Skin epidermis (tissue), 12 donors: ENCODE measurements around the gene CHAF1A.

Experiments
- H3K27ac ChIP-seq, 21 experiments: fragments of 200-600 bp; sonication (generic) in 11 of 21; one replicate each; pipeline ENCODE4 v1.5.0; 2020; ENCODE audit warnings: mild to moderate bottlenecking in 3 of 21, inconsistent platforms in 2 of 21, moderate library complexity in 2 of 21
- H3K4me3 ChIP-seq, 7 experiments: fragments of 200-600 bp; sonication (generic) in 2 of 7; one replicate each; pipeline ENCODE4 v1.5.0; 2020; ENCODE audit warnings: inconsistent platforms in 2 of 7, mild to moderate bottlenecking in 2 of 7, moderate library complexity in 1 of 7

Gene CHAF1A

GRCh38 chr19:4429256-4429655 lies 26.8 kb downstream of the CHAF1A start:
- H3K27ac ChIP-seq: no peak overlapping the region
- H3K4me3 ChIP-seq: no peak overlapping the region

GRCh38 chr19:4429771-4430171 lies 27.3 kb downstream of the CHAF1A start:
- Histone ChIP-seq H3K27ac (no peak overlapping the region), H3K4me3 (no peak overlapping the region)

- no peak overlapping the region for H3K4me3 ChIP-seq
Observed at GRCh38 chr19:4430760-4431159, 28.3 kb downstream of the CHAF1A start.

GRCh38 chr19:4431296-4431695 lies 28.9 kb downstream of the CHAF1A start:
- H3K27ac ChIP-seq: peak overlapping the region in 8 of 21 experiments; percentile 1 to 58 (median 35)
- H3K4me3 ChIP-seq: no peak overlapping the region

More at GRCh38 chr19:4430760-4431159, 28.3 kb downstream of the CHAF1A start:
- peak overlapping the region in 3 of 21 experiments; percentile 1 to 51 (median 33) for H3K27ac ChIP-seq

GRCh38 chr19:4431808-4432674 lies 29.6 kb downstream of the CHAF1A start:
- no peak overlapping the region for H3K4me3 ChIP-seq
- peak overlapping the region in 7 of 21 experiments; percentile 7 to 58 (median 32) for H3K27ac ChIP-seq

DNA sequence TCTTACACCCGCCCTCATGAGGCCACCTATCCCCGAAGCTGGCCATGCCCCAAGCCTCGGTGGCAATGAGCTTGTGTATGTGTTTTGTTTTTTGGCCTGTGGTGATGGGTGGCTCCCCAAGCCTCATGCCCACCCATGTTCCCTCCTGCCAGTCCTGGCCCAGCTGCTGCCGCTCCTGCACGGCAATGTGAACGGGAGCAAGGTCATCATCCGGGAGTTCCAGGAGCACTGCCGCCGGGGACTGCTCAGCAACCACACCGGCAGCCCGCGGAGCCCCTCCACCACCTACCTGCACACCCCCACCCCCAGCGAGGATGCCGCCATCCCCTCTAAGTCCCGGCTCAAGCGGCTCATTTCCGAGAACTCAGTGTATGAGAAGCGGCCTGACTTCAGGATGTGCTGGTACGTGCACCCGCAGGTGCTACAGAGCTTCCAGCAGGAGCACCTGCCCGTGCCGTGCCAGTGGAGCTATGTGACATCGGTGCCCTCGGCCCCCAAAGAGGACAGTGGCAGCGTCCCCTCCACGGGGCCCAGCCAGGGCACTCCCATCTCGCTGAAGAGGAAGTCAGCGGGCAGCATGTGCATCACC lies 30.6 kb downstream of the CHAF1A start:
- H3K4me3 ChIP-seq: no peak overlapping the region
- no peak overlapping the region for H3K27ac ChIP-seq

DNA sequence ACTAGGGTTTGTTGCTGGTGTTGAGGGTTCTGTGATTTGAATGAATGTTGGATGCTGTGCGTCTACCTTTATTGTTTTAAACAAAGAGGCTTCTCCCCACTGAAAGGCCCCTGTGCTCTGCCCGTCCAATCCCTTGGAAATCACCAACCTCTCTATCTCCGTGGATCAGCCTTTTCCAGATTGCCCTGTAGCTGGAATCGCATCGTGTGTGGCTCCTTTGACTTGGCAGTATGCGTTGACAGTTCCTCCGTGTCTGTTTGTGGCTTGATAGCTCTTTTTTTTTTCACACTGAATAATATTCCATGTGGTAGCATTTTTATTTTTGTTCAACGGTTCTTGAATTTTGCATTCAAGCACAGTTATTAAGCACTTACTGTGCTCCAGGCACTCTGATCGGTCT lies 32.0 kb downstream of the CHAF1A start:
- H3K27ac ChIP-seq: no peak overlapping the region
- H3K4me3 ChIP-seq: no peak overlapping the region

GRCh38 chr19:4436231-4436630 lies 33.8 kb downstream of the CHAF1A start:
- Histone ChIP-seq H3K27ac (no peak overlapping the region), H3K4me3 (no peak overlapping the region)

DNA sequence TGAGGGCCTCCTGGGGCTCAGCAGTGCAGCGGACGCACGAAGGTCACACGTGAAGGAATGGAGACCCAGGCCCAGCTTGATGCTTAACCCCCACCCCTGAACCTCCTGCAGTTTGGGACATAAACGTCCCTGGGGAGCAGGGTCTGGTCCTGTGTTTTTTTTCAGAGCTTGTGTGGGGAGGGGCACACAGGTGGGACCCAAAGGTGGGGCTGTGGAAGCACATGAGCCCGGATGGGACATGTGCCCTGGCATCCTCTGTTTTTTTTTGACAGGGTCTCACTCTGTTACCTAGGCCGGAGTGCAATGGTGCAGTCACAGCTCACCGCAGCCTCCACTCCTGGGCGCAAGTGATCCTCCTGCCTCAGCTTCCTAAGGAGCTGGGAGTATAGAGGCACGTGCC lies 34.7 kb downstream of the CHAF1A start:
- Histone ChIP-seq H3K4me3 (no peak overlapping the region), H3K27ac (no peak overlapping the region)

GRCh38 chr19:4439243-4439642 lies 36.8 kb downstream of the CHAF1A start:
- H3K4me3 ChIP-seq: no peak overlapping the region
- no peak overlapping the region for H3K27ac ChIP-seq

GRCh38 chr19:4441994-4442818 lies 39.8 kb downstream of the CHAF1A start:
- H3K4me3 ChIP-seq: no peak overlapping the region
- H3K27ac ChIP-seq: peak overlapping the region in 1 of 21 experiments; percentile 34

- no peak overlapping the region for H3K4me3 ChIP-seq
- H3K27ac ChIP-seq: peak overlapping the region in 1 of 21 experiments; percentile 34
Observed at GRCh38 chr19:4442819-4443146, 40.3 kb downstream of the CHAF1A start.

DNA sequence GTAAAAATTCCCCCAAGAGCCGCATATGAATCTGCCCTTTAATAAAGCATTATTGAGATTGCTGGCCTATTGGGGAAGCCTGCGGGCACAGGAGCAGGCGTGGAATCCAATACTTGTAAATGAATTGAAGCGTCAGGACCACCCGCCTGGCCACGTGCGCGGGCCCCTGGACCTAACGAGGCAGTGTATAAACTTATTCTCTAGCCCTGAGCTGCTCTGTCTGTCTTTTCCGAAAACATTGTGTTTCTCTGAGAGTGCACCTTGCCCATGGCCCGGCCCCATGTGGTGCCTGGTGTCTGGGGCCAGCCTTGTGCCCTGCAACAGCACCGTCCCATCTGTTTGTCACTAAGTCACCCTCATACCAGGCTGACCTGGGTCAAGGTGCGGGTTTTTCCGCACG lies 40.7 kb downstream of the CHAF1A start:
- H3K4me3 ChIP-seq: no peak overlapping the region
- H3K27ac ChIP-seq: no peak overlapping the region

- no peak overlapping the region for H3K27ac ChIP-seq
- no peak overlapping the region for H3K4me3 ChIP-seq
Observed at GRCh38 chr19:4443966-4444764, 41.7 kb downstream of the CHAF1A start.

GRCh38 chr19:4444765-4445741 lies 42.6 kb downstream of the CHAF1A start:
- H3K27ac ChIP-seq: no peak overlapping the region

GRCh38 chr19:4445963-4446703 lies 43.7 kb downstream of the CHAF1A start:
- Histone ChIP-seq H3K27ac (no peak overlapping the region), H3K4me3 (no peak overlapping the region)

More at GRCh38 chr19:4444765-4445741, 42.6 kb downstream of the CHAF1A start:
- H3K4me3 ChIP-seq: no peak overlapping the region

DNA sequence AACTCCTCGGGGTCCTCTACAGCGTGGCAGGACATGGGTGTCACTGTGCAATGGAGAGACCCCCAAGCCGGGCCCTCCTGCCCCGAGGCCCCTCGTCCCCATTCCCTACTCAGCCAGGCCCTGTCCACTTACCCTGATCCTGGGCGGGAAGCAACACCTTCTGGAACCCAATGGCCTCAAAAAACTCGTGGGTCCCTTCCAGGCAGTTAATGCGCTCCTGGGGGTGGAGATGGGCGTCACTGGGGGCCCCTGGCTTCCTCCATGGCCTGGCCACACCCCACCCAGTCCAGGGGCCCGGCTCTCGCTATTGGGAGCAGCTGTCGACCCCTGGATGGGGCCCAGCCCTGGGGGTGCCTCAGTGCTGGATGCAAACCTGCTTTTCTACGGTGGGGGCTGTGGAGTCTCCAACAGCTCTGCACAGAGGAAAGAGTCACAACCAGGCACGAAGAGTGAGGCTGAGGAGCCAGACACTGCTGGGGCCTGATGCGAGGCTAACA lies 44.3 kb downstream of the CHAF1A start:
- no peak overlapping the region for H3K27ac ChIP-seq

More for the DNA sequence above, 44.3 kb downstream of the CHAF1A start:
- H3K4me3 ChIP-seq: no peak overlapping the region
